Esophagus squamous epithelium (tissue), 5 donors: ENCODE data around the gene RPA3. TPM values are rescaled to one million over a fixed set of nuclear protein-coding genes. Genes with fewer than 3 reads are reported as not detected.
A peak's percentile ranks its signal among the peaks of the same experiment; 100 is the strongest.

Experiments used
- DNase-seq: peaks from one replicate; lab custom pipeline; 2025; lab: John Stamatoyannopoulos, UW
- H3K27ac ChIP-seq, 4 donors: fragments of 200-600 bp; sonication (generic); one replicate each; pipeline ENCODE4 v1.5.1; 2016 to 2019; ENCODE audit warnings: mild to moderate bottlenecking in 1 of 4
- H3K27me3 ChIP-seq, 4 donors: fragments of 200-600 bp; sonication (generic); 1 replicate in 3 of 4; 2 replicates in 1 of 4; pipeline versions ENCODE4 v1.5.1 to v1.6.0; 2017 to 2021; ENCODE audit warnings: antibody characterized with exemption in 1 of 4
- H3K36me3 ChIP-seq, 3 donors: fragments of 200-600 bp; sonication (generic); one replicate each; pipeline ENCODE4 v1.5.1; 2016 to 2019
- H3K4me1 ChIP-seq, 3 donors: fragments of 200-600 bp; sonication (generic); one replicate each; pipeline ENCODE4 v1.5.1; 2017 to 2019
- H3K4me3 ChIP-seq, 4 donors: fragments of 200-600 bp; sonication (generic); 1 replicate in 3 of 4; 2 replicates in 1 of 4; pipeline ENCODE4 v1.5.1; 2016 to 2019; ENCODE audit warnings: mild to moderate bottlenecking in 2 of 4, moderate library complexity in 1 of 4
- H3K9me3 ChIP-seq, 3 donors: fragments of 200-600 bp; sonication (generic); one replicate each; pipeline ENCODE4 v1.5.1; 2016 to 2019
- POLR2A ChIP-seq, 4 donors: fragments of 450-650 bp; IDR thresholded peaks; one replicate each; pipeline ENCODE4 v1.6.1; 2017; ENCODE audit warnings: antibody characterized with exemption in 4 of 4, mild to moderate bottlenecking in 4 of 4, moderate library complexity in 3 of 4
- WGBS, 2 donors: methylation state at CpG; one replicate each; pipeline ENCODE4 v1.1.5; 2018; 5-methylcytosine and 5-hydroxymethylcytosine counted together
- intact Hi-C: fragments of 100-400 bp; cut with DNase I; formaldehyde crosslinking; loops from one replicate; pipeline ENCODE4 v1.15.0; 2022
- total RNA-seq, 4 donors: library from RNA; depleted of rRNA; stranded (reverse); fragments of >200 nt; gene quantifications; one replicate each; pipeline ENCODE4 v1.1.0, GENCODE V29; 2016
- TF ChIP-seq, protein P1 (sequence below), 6 experiments: fragments of 450-650 bp in 4 of 6; fragments of 200-600 bp in 2 of 6; sonication (generic) in 2 of 6; IDR thresholded peaks; one replicate each; pipeline ENCODE4 v1.5.1; 2016 to 2019; ENCODE audit warnings: antibody characterized with exemption in 6 of 6, mild to moderate bottlenecking in 4 of 6, moderate library complexity in 4 of 6
- donor health status: DM: yes; HTN: yes; CAD: no.

Gene RPA3
- total RNA-seq, 4 donors from 2014 or later: 13.0 to 29.3 (median 21.7) TPM

DNA sequence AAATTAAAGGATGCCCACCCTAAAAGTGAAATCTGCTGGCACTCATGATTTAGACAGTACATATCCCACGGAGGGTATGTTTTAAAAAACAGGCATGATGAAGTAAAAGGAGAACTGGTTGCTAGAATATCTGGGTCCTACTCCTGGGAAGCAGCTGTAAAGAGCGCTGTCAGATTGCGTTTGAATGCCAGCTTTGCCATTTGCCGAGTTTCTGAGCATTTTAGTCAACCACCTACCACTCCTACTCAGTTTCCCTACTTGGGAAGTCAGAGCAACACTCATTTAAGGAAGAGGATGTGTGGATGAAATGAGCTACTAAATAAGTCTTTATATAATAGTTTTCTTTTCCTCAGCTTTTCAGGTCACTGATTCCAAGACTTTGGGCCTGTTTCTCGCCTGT, 79.0 kb downstream of the RPA3 start:
- H3K27ac ChIP-seq: peak overlapping the region; percentile 93 to 98 (median 94)
- intact Hi-C loops: loop anchor here (10.0 kb wide), 1 partner anchor 65 kb away; no protein-coding TSS in a partner anchor
- peak overlapping the region; percentile 55 to 94 (median 84) for H3K4me3 ChIP-seq
- no peaks in the 10 kb centered on the region for H3K27me3 ChIP-seq
- 13 to 25% methylated on average over 5 of the region's 5 CpGs for WGBS, 2 donors
- no peak for DNase-seq
- H3K36me3 ChIP-seq: peaks cover 0 to 26% (median 0%) of the 10 kb centered on the region in 3 donors
- peaks cover 7 to 26% (median 14%) of the 10 kb centered on the region in 3 donors for H3K4me1 ChIP-seq
- H3K9me3 ChIP-seq: no peaks in the 10 kb centered on the region
- TF ChIP-seq POLR2A (IDR thresholded peaks at IDR 0.05): no peak
- TF ChIP-seq, protein P1, sequence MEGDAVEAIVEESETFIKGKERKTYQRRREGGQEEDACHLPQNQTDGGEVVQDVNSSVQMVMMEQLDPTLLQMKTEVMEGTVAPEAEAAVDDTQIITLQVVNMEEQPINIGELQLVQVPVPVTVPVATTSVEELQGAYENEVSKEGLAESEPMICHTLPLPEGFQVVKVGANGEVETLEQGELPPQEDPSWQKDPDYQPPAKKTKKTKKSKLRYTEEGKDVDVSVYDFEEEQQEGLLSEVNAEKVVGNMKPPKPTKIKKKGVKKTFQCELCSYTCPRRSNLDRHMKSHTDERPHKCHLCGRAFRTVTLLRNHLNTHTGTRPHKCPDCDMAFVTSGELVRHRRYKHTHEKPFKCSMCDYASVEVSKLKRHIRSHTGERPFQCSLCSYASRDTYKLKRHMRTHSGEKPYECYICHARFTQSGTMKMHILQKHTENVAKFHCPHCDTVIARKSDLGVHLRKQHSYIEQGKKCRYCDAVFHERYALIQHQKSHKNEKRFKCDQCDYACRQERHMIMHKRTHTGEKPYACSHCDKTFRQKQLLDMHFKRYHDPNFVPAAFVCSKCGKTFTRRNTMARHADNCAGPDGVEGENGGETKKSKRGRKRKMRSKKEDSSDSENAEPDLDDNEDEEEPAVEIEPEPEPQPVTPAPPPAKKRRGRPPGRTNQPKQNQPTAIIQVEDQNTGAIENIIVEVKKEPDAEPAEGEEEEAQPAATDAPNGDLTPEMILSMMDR (IDR thresholded peaks at IDR 0.05): no peak

DNA sequence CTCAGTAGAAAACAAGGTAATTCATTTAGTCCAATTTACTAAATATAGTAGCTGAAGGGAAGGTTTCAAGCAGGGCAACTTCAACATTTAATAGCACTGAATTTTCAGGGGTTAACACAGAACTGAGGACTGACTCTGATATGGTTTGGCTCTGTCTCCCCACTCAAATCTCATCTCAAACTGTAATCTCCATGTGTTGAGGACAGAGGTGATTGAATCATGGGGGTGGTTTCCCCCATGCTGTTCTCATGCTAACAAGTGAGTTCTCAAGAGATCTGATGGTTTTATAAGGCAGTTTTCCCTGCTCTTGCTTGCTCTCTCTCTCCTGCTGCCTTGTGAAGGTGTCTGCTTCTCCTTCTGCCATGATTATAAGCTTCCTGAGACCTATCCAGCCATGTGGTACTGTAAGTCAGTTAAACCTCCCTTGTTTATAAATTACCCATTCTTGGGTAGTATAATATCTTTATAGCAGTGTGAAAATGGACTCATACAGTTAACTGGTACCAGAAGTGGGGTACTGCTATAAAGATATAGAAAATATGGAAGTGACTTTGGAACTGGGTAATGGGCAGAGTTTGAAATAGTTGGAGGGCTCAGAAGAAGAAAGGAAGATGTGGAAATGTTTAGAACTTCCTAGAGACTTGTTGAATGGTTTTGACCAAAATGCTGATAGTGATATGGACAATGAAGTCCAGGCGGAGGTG, 87.6 kb downstream of the RPA3 start:
- no peak overlapping the region for H3K4me3 ChIP-seq
- TF ChIP-seq, protein P1 (IDR thresholded peaks at IDR 0.05): no peak
- TF ChIP-seq POLR2A (IDR thresholded peaks at IDR 0.05): no peak
- intact Hi-C loops: loop anchor here (10.0 kb wide), 1 partner anchor 56 kb away; no protein-coding TSS in a partner anchor
- DNase-seq: no peak
- H3K9me3 ChIP-seq: no peaks in the 10 kb centered on the region
- no peaks in the 10 kb centered on the region for H3K4me1 ChIP-seq
- no peaks in the 10 kb centered on the region for H3K27me3 ChIP-seq
- 92 to 100% methylated on average over 1 of the region's 1 CpG for WGBS, 2 donors
- no peak overlapping the region for H3K27ac ChIP-seq
- peaks cover 0 to 10% (median 0%) of the 10 kb centered on the region in 3 donors for H3K36me3 ChIP-seq

DNA sequence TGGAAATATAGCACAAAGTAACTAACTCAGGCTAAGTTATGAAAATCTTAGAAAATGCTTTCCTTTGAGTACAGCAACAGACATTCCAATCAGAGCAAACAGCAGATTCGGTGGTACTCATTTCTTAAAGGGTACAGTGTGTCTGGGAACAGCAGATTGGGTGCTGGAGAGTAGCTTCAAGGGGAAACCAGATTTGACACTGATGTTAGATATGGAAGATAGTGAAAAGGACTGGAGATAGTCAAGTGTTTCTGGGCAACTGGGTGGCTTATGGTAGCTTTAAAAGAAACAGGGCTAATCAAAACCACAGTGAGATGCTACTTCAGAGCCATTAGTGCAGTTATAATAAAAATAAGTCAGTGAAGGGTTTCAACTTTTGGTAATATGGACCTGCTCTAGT, 89.9 kb downstream of the RPA3 start:
- WGBS, 2 donors: 80 to 82% methylated on average over 1 of the region's 1 CpG
- intact Hi-C loops: no loop called here
- DNase-seq: no peak
- Histone ChIP-seq H3K9me3 (no peaks in the 10 kb centered on the region), H3K4me3 (no peak overlapping the region), H3K4me1 (no peaks in the 10 kb centered on the region), H3K36me3 (no peaks in the 10 kb centered on the region), H3K27me3 (no peaks in the 10 kb centered on the region), H3K27ac (no peak overlapping the region)
- TF ChIP-seq, protein P1 (IDR thresholded peaks at IDR 0.05): no peak
- TF ChIP-seq POLR2A (IDR thresholded peaks at IDR 0.05): no peak

DNA sequence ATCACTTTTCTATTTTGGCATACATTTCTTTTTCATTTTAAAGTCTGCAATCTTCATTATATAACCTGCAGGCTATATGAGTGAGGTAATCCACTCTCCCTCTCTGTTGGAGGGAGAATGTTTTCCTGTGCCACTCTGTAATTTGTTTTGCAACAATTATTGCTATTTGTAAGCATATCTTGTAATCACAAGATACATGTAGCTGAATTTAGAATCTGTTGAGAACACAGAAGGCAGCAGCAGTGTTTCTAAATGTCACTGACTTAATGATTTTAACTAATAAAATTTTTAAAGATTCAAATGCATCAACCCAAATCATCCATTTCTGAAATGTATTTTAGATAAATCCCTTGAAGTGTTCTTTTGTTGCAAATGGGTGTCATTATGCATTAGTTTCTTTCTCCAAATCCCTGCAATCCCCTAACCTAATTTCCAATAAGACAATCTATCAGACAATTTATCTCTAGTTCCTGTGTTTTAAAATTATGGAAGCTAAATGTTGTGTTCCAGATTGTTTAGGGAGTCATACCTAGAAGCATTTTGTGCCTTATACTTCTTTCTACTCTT, 97.7 kb downstream of the RPA3 start:
- TF ChIP-seq, protein P1 (IDR thresholded peaks at IDR 0.05): no peak
- TF ChIP-seq POLR2A (IDR thresholded peaks at IDR 0.05): no peak
- no peaks in the 10 kb centered on the region for H3K27me3 ChIP-seq
- no peaks in the 10 kb centered on the region for H3K9me3 ChIP-seq
- H3K36me3 ChIP-seq: no peaks in the 10 kb centered on the region
- intact Hi-C loops: no loop called here
- no peaks in the 10 kb centered on the region for H3K4me1 ChIP-seq
- no peak overlapping the region for H3K27ac ChIP-seq
- DNase-seq: no peak
- H3K4me3 ChIP-seq: no peak overlapping the region

DNA sequence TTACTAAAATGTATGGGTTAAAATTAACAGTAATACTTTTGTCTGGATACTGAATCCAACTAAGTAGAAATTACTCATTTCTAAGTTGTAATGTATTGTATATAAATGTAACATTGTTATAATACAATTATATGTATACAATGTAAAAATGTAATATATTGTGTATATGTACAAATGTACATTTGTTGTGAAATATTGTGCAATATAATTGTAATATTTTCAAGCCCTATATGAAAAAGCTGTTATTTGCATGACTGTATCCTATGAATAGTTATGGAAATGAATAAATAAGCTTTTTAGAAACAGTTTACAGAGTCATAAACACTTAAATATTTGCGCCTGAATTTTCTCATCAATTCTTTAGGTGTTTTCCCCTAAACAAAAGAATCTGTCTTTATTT, 98.2 kb downstream of the RPA3 start:
- intact Hi-C loops: no loop called here
- no peaks in the 10 kb centered on the region for H3K36me3 ChIP-seq
- H3K27ac ChIP-seq: no peak overlapping the region
- 84 to 94% methylated on average over 1 of the region's 1 CpG for WGBS, 2 donors
- no peak overlapping the region for H3K4me3 ChIP-seq
- no peak for DNase-seq
- no peaks in the 10 kb centered on the region for H3K4me1 ChIP-seq
- TF ChIP-seq POLR2A (IDR thresholded peaks at IDR 0.05): no peak
- H3K9me3 ChIP-seq: no peaks in the 10 kb centered on the region
- no peaks in the 10 kb centered on the region for H3K27me3 ChIP-seq
